DND-41 (cell line): ENCODE measurements around the gene PELI2.

ENCODE experiments used
- ATAC-seq: fragments of 200-7000 bp; cut with Tn5 transposase; 3 replicates; pipeline ENCODE4 v1.9.1; 2021; ENCODE audit warnings: low read depth; ENCODE audit not compliant: insufficient read depth
- DNase-seq: peaks from one replicate; pipeline ENCODE4 v3.0.0-alpha.2; 2020
- H2AFZ ChIP-seq: 2 replicates; pipeline ENCODE4 v1.6.0; 2012; ENCODE audit warnings: low read depth, low read length
- H3K27ac ChIP-seq: 2 replicates; pipeline ENCODE4 v1.5.1; 2012; ENCODE audit warnings: low read length, inconsistent platforms
- H3K27me3 ChIP-seq: fragments of 200-600 bp; sonication (generic); 2 replicates; pipeline ENCODE4 v1.6.0; 2012; ENCODE audit warnings: low read length, mild to moderate bottlenecking, inconsistent platforms; ENCODE audit not compliant: insufficient read depth, poor library complexity
- H3K36me3 ChIP-seq: 2 replicates; pipeline ENCODE4 v1.5.1; 2012; ENCODE audit warnings: low read length, inconsistent platforms; ENCODE audit not compliant: insufficient read depth
- H3K4me1 ChIP-seq: 2 replicates; pipeline ENCODE4 v1.5.1; 2012; ENCODE audit warnings: mild to moderate bottlenecking, low read length; ENCODE audit not compliant: insufficient read depth
- H3K4me2 ChIP-seq: 2 replicates; pipeline ENCODE4 v1.6.0; 2012; ENCODE audit warnings: mild to moderate bottlenecking, moderate library complexity, low read length, inconsistent platforms; ENCODE audit not compliant: insufficient read depth
- H3K4me3 ChIP-seq, 2 experiments: fragments of 200-600 bp in 1 of 2; shearing (Covaris generic) in 1 of 2; 2 replicates each; pipeline ENCODE4 v1.5.1; 2012 to 2016; ENCODE audit warnings: inconsistent platforms in 2 of 2, low read length in 2 of 2, mild to moderate bottlenecking in 2 of 2, low read depth in 1 of 2, moderate library complexity in 1 of 2
- H3K79me2 ChIP-seq: 2 replicates; pipeline ENCODE4 v1.6.0; 2012; ENCODE audit warnings: low read length, inconsistent platforms; ENCODE audit not compliant: insufficient read depth
- H3K9ac ChIP-seq: 2 replicates; pipeline ENCODE4 v1.6.0; 2012; ENCODE audit warnings: low read depth, mild to moderate bottlenecking, inconsistent platforms, low read length, moderate library complexity
- H3K9me3 ChIP-seq: 2 replicates; pipeline ENCODE4 v1.5.1; 2012; ENCODE audit warnings: low read length, moderate library complexity, mild to moderate bottlenecking, inconsistent platforms; ENCODE audit not compliant: insufficient read depth, severe bottlenecking
- H4K20me1 ChIP-seq: 2 replicates; pipeline ENCODE4 v1.6.0; 2012; ENCODE audit warnings: low read length; ENCODE audit not compliant: insufficient read depth
- CTCF ChIP-seq: IDR thresholded peaks from 2 replicates; pipeline ENCODE4 v1.5.1; 2012; ENCODE audit warnings: borderline replicate concordance, low read length, moderate library complexity, mild to moderate bottlenecking; ENCODE audit not compliant: poor library complexity, severe bottlenecking; ENCODE audit errors: extremely low read depth
- EZH2 ChIP-seq: IDR thresholded peaks from 3 replicates; pipeline ENCODE4 v1.6.1; 2012; ENCODE audit warnings: borderline replicate concordance, low read depth, mild to moderate bottlenecking, moderate library complexity, low read length, inconsistent platforms; ENCODE audit not compliant: severe bottlenecking

Gene PELI2

GRCh38 chr14:56340932-56341331 is 222.7 kb downstream of the PELI2 start:
- H3K4me1 ChIP-seq: peaks cover 22% of the 10 kb centered on the region
- no peak overlapping the region for H3K9ac ChIP-seq

GRCh38 chr14:56341766-56342493 is 223.7 kb downstream of the PELI2 start:
- Histone ChIP-seq H3K4me2 (no peak overlapping the region), H2AFZ (no peak overlapping the region)

More at GRCh38 chr14:56340932-56341331, 222.7 kb downstream of the PELI2 start:
- Histone ChIP-seq H3K36me3 (no peaks in the 10 kb centered on the region; the same call in 1 of the 2 replicates), H3K79me2 (no peaks in the 10 kb centered on the region), H3K27ac (no peak overlapping the region), H3K27me3 (no peaks in the 10 kb centered on the region), H2AFZ (no peak overlapping the region), H3K4me3 (no peak overlapping the region), H3K9me3 (no peaks in the 10 kb centered on the region), H3K4me2 (no peak overlapping the region), H4K20me1 (no peaks in the 10 kb centered on the region)
- TF ChIP-seq EZH2: no peak
- no peak for TF ChIP-seq CTCF
- no peak for ATAC-seq
- no peak for DNase-seq

GRCh38 chr14:56342494-56342942 is 224.3 kb downstream of the PELI2 start:
- no peaks in the 10 kb centered on the region for H3K79me2 ChIP-seq
- TF ChIP-seq EZH2 (no peak), CTCF (no peak)
- no peak overlapping the region for H2AFZ ChIP-seq
- H3K4me3 ChIP-seq: no peak overlapping the region
- no peak overlapping the region for H3K4me2 ChIP-seq
- H3K27me3 ChIP-seq: no peaks in the 10 kb centered on the region
- 0 out of 3 replicates have a peak, but pooled peaks have one; percentile 20 for ATAC-seq
- H4K20me1 ChIP-seq: no peaks in the 10 kb centered on the region
- no peak overlapping the region for H3K9ac ChIP-seq
- H3K4me1 ChIP-seq: peaks cover 22% of the 10 kb centered on the region
- no peak overlapping the region for H3K27ac ChIP-seq
- H3K9me3 ChIP-seq: no peaks in the 10 kb centered on the region
- no peak for DNase-seq
- H3K36me3 ChIP-seq: no peaks in the 10 kb centered on the region; the same call in 1 of the 2 replicates

More at GRCh38 chr14:56341766-56342493, 223.7 kb downstream of the PELI2 start:
- Histone ChIP-seq H3K9me3 (no peaks in the 10 kb centered on the region), H3K27me3 (no peaks in the 10 kb centered on the region), H3K36me3 (no peaks in the 10 kb centered on the region; the same call in 1 of the 2 replicates), H3K79me2 (no peaks in the 10 kb centered on the region), H3K4me3 (no peak overlapping the region), H4K20me1 (no peaks in the 10 kb centered on the region), H3K4me1 (peaks cover 22% of the 10 kb centered on the region), H3K27ac (0 out of 2 replicates have a peak overlapping the region, but pooled peaks have one; percentile 6), H3K9ac (no peak overlapping the region)
- DNase-seq (no peak), ATAC-seq (no peak)
- TF ChIP-seq CTCF: peak; percentile 37
- no peak for TF ChIP-seq EZH2
